GM12878 (cell line): Measurements from ENCODE around the gene HOXB3. TPM values are rescaled to one million over a fixed set of nuclear protein-coding genes. Genes with fewer than 3 reads are reported as not detected.
A peak's percentile ranks its signal among the peaks of the same experiment; 100 is the strongest.

Experiments
- ATAC-seq: fragments of 200-7000 bp; cut with Tn5 transposase; 3 replicates; pipeline ENCODE4 v1.9.1; 2020; ENCODE audit warnings: mild to moderate bottlenecking, moderate library complexity
- BruUV-seq: library from RNA; stranded (reverse); fragments of 400-500 nt; replicated peaks from 2 replicates; lab custom pipeline; 2021; lab: Mats Ljungman, UMichigan
- CTCF ChIA-PET: fragments of 300-600 bp; sonication (Branson Sonifier 250); formaldehyde crosslinking; extraction: SDS; loops from one replicate; lab custom pipeline; 2021; ENCODE audit warnings: inconsistent platforms; lab: Yijun Ruan, JAX
- POLR2A ChIA-PET: fragments of 350-600 bp; formaldehyde crosslinking; extraction: SDS; loops from one replicate; lab custom pipeline; 2021; ENCODE audit warnings: inconsistent platforms; lab: Charles Lee
- RAD21 ChIA-PET: fragments of 300-600 bp; sonication (Branson Sonifier 250); formaldehyde crosslinking; loops from one replicate; lab custom pipeline; 2023; ENCODE audit warnings: antibody characterized with exemption; ENCODE audit not compliant: unreplicated experiment; lab: Charles Lee
- SMC1A ChIA-PET: fragments of 300-600 bp; sonication (Branson Sonifier 250); formaldehyde crosslinking; loops from one replicate; lab custom pipeline; 2023; ENCODE audit not compliant: unreplicated experiment, uncharacterized antibody; lab: Charles Lee
- DNase-seq: peaks from one replicate; pipeline ENCODE4 v3.0.0-alpha.2; 2011; ENCODE audit warnings: low read depth, low spot score
- FAIRE-seq: peaks from 3 replicates; lab custom pipeline; 2011; peaks lifted over from hg19 to GRCh38; lab: Jason Lieb, UNC
- H2AFZ ChIP-seq: 2 replicates; pipeline ENCODE4 v1.6.0; 2011; ENCODE audit warnings: low read depth, low read length, control low read depth; ENCODE audit not compliant: control insufficient read depth
- H3K27ac ChIP-seq: 2 replicates; pipeline ENCODE4 v1.5.1; 2011; ENCODE audit warnings: control low read depth; ENCODE audit not compliant: control insufficient read depth, insufficient read depth
- H3K27me3 ChIP-seq, 2 experiments: replicated peaks in 1 of 2; 2 replicates each; pipeline versions ENCODE4 v1.6.0 to v1.6.1; 2011; ENCODE audit warnings: low read length in 1 of 2; ENCODE audit not compliant: control insufficient read depth in 2 of 2, insufficient read depth in 2 of 2
- H3K36me3 ChIP-seq, 2 experiments: 2 replicates each; pipeline ENCODE4 v1.5.1; 2011; ENCODE audit warnings: low read length in 1 of 2; ENCODE audit not compliant: control insufficient read depth in 2 of 2, insufficient read depth in 2 of 2
- H3K4me1 ChIP-seq: 2 replicates; pipeline ENCODE4 v1.6.1; 2011; ENCODE audit warnings: mild to moderate bottlenecking, low read length, moderate library complexity, mixed read lengths; ENCODE audit not compliant: control insufficient read depth, insufficient read depth
- H3K4me2 ChIP-seq: 2 replicates; pipeline ENCODE4 v1.6.0; 2011; ENCODE audit warnings: control low read depth; ENCODE audit not compliant: control insufficient read depth, insufficient read depth
- H3K4me3 ChIP-seq: fragments of 200-600 bp; sonication (generic); 2 replicates; pipeline ENCODE4 v1.5.1; 2016
- H3K79me2 ChIP-seq: 2 replicates; pipeline ENCODE4 v1.6.0; 2011; ENCODE audit warnings: low read length; ENCODE audit not compliant: control insufficient read depth, insufficient read depth
- H3K9ac ChIP-seq: 2 replicates; pipeline ENCODE4 v1.8.0; 2011; ENCODE audit warnings: low read length, control low read depth, mixed read lengths; ENCODE audit not compliant: control insufficient read depth, insufficient read depth
- H3K9me3 ChIP-seq: replicated peaks from 3 replicates; pipeline ENCODE4 v1.5.1; 2011; ENCODE audit warnings: mild to moderate bottlenecking, low read length; ENCODE audit not compliant: control insufficient read depth, insufficient read depth
- H4K20me1 ChIP-seq: 2 replicates; pipeline ENCODE4 v1.6.0; 2011; ENCODE audit not compliant: control insufficient read depth, insufficient read depth
- ATF3 ChIP-seq: IDR thresholded peaks from 2 replicates; pipeline ENCODE4 v1.6.1; 2011; ENCODE audit warnings: low read depth, mild to moderate bottlenecking, low read length, moderate library complexity, borderline replicate concordance; ENCODE audit errors: extremely low read depth
- FOS ChIP-seq: IDR thresholded peaks from 3 replicates; pipeline ENCODE4 v1.6.1; 2011; ENCODE audit warnings: borderline replicate concordance; ENCODE audit not compliant: insufficient read length; ENCODE audit errors: extremely low read depth
- FOXK2 ChIP-seq: fragments of 450-650 bp; IDR thresholded peaks from 2 replicates; pipeline ENCODE4 v1.6.1; 2017; ENCODE audit warnings: mild to moderate bottlenecking, moderate library complexity
- MLLT1 ChIP-seq: fragments of 450-650 bp; IDR thresholded peaks from 2 replicates; pipeline ENCODE4 v1.6.1; 2016; ENCODE audit warnings: mild to moderate bottlenecking
- POLR2AphosphoS2 ChIP-seq: IDR thresholded peaks from 2 replicates; pipeline ENCODE4 v1.6.1; 2011; ENCODE audit warnings: low read depth, mild to moderate bottlenecking, low read length, improper control_type of control experiment, moderate library complexity
- REST ChIP-seq: IDR thresholded peaks from 2 replicates; pipeline ENCODE4 v1.6.1; 2012; ENCODE audit warnings: mild to moderate bottlenecking, low read depth, low read length
- ZBED1 ChIP-seq: IDR thresholded peaks from 2 replicates; pipeline ENCODE4 v1.6.1; 2016; ENCODE audit warnings: borderline replicate concordance
- WGBS: methylation state at CpG from one replicate; pipeline ENCODE4 v1.1.6; 2016; ENCODE audit warnings: low lambda C conversion rate; ENCODE audit not compliant: insufficient replicate concordance, insufficient coverage; ENCODE audit errors: missing lambda C conversion rate; 5-methylcytosine and 5-hydroxymethylcytosine counted together
- in situ Hi-C: fragments of 300-500 bp; cut with MboI; formaldehyde crosslinking; loops from 9 replicates; pipeline ENCODE4 v1.14.3; 2018; ENCODE audit warnings: mixed read lengths
- intact Hi-C: fragments of 100-400 bp; cut with micrococcal nuclease; formaldehyde crosslinking; loops from one replicate; pipeline ENCODE4 v1.14.2; 2022; ENCODE audit not compliant: unreplicated experiment
- polyA plus RNA-seq, 11 experiments: library from polyadenylated mRNA; depleted of rRNA in 4 of 11; unstranded in 6 of 11; stranded (reverse) in 5 of 11; fragments of >200 nt; fragmentation: Nextera tagmentation in 4 of 11; fragmentation: Illumina TruSeq in 1 of 11; extraction: Ambion mirVana in 4 of 11; extraction: Trizol in 1 of 11; gene quantifications; 1 replicate in 1 of 11; 2 replicates in 10 of 11; pipeline versions ENCODE4 v1.2.1 to v1.2.3, GENCODE V29; 2011 to 2016; ENCODE audit warnings: inconsistent platforms in 2 of 11, missing spikeins in 2 of 11, low read depth in 1 of 11
- total RNA-seq, 4 experiments: library from RNA; depleted of rRNA in 3 of 4; stranded (reverse); fragments of >200 nt in 3 of 4; fragmentation: Illumina TruSeq in 1 of 4; extraction: Trizol in 1 of 4; gene quantifications; 2 replicates each; pipeline versions ENCODE4 v1.2.1 to v1.2.3, GENCODE V29; 2013 to 2021
- TF ChIP-seq, protein P1 (sequence below): IDR thresholded peaks from 2 replicates; pipeline ENCODE4 v1.6.1; 2012; ENCODE audit warnings: low read depth, low read length, improper control_type of control experiment
- TF ChIP-seq, protein P2 (sequence below): fragments of 450-650 bp; IDR thresholded peaks from 2 replicates; pipeline ENCODE4 v1.6.1; 2017; ENCODE audit warnings: mild to moderate bottlenecking, moderate library complexity

The HOXB3 gene
- total and polyA plus RNA-seq, 10 of the 15 experiments (the other 5 are each of a cell fraction or from before 2014, with no cell fraction given), result 0.19 to 7.7 (median 2.9) TPM

DNA sequence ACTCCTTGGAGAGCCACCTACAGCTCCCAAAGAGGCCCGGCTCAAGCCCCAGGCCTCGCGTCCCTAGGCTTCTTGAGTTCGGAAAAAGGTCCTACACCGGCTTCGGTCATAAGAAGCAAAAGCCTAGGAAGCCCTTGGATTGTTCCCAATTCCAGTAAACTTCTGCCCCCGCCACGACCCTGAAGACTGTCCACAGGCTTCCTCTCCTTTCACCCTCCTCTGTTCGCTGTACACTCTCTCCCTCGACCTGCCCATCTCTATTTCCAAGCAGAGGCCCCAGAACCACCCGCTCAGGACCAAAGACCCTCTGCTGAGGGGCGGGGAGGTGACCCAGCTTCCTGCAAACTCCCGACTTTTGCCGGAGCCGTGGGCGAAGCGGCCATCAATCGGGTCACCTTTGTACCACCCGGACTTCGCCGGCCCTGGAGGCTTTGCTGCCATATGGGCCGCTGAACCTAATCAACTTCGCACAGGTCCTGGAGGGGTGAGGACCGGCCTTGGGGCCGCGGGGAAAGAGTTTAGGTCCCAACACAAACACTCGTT lies 47.9 kb downstream of the HOXB3 start:
- Histone ChIP-seq H4K20me1 (no peaks in the 10 kb centered on the region), H3K27ac (peak overlapping the region; percentile 49), H3K4me3 (peak overlapping the region; percentile 81), H3K36me3 (no peaks in the 10 kb centered on the region), H3K4me2 (peak overlapping the region; percentile 40), H3K9ac (peak overlapping the region; percentile 77), H3K27me3 (peaks cover 0 to 4% of the 10 kb centered on the region in 2 experiments; a peak in 1 of 4 replicates), H3K79me2 (peaks cover 12% of the 10 kb centered on the region), H3K4me1 (peaks cover 7% of the 10 kb centered on the region), H3K9me3 (no peaks in the 10 kb centered on the region), H2AFZ (peak overlapping the region; percentile 60)
- ATAC-seq (peak; percentile 46), FAIRE-seq (no peak), DNase-seq (no peak)
- WGBS, result 34% methylated on average over 27 of the region's 27 CpGs
- ChIA-PET RAD21 (interaction anchor here (0.7 to 3.3 kb wide), 5 partner anchors 31 to 195 kb away, joined by 3 to 18 read pairs (median 4); no protein-coding TSS in a partner anchor), POLR2A (interaction anchor here (0.9 to 2.0 kb wide), 5 partner anchors 29 to 180 kb away, joined by 3 to 9 read pairs (median 4); no protein-coding TSS in a partner anchor), SMC1A (interaction anchor here (1.0 to 2.8 kb wide), 9 partner anchors 8 to 207 kb away, joined by 3 to 13 read pairs (median 3); no protein-coding TSS in a partner anchor), CTCF (interaction anchor here (0.6 to 2.8 kb wide), 3 partner anchors 17 to 280 kb away, joined by 3 to 12 read pairs (median 4); no protein-coding TSS in a partner anchor)
- BruUV-seq, result no TSS peak
- intact Hi-C loops, result loop anchor here (2.0 to 5.0 kb wide), 2 partner anchors 31 to 50 kb away; no protein-coding TSS in a partner anchor
- in situ Hi-C loops, result no loop called here
- TF ChIP-seq FOS (no peak), ZBED1 (no peak), REST (no peak), ATF3 (no peak), POLR2AphosphoS2 (peak; percentile 13; the same call in 1 of the 2 replicates), FOXK2 (no peak), MLLT1 (peak; percentile 98)
- TF ChIP-seq, protein P1, sequence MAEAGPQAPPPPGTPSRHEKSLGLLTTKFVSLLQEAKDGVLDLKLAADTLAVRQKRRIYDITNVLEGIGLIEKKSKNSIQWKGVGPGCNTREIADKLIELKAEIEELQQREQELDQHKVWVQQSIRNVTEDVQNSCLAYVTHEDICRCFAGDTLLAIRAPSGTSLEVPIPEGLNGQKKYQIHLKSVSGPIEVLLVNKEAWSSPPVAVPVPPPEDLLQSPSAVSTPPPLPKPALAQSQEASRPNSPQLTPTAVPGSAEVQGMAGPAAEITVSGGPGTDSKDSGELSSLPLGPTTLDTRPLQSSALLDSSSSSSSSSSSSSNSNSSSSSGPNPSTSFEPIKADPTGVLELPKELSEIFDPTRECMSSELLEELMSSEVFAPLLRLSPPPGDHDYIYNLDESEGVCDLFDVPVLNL, result no peak
- TF ChIP-seq, protein P2, sequence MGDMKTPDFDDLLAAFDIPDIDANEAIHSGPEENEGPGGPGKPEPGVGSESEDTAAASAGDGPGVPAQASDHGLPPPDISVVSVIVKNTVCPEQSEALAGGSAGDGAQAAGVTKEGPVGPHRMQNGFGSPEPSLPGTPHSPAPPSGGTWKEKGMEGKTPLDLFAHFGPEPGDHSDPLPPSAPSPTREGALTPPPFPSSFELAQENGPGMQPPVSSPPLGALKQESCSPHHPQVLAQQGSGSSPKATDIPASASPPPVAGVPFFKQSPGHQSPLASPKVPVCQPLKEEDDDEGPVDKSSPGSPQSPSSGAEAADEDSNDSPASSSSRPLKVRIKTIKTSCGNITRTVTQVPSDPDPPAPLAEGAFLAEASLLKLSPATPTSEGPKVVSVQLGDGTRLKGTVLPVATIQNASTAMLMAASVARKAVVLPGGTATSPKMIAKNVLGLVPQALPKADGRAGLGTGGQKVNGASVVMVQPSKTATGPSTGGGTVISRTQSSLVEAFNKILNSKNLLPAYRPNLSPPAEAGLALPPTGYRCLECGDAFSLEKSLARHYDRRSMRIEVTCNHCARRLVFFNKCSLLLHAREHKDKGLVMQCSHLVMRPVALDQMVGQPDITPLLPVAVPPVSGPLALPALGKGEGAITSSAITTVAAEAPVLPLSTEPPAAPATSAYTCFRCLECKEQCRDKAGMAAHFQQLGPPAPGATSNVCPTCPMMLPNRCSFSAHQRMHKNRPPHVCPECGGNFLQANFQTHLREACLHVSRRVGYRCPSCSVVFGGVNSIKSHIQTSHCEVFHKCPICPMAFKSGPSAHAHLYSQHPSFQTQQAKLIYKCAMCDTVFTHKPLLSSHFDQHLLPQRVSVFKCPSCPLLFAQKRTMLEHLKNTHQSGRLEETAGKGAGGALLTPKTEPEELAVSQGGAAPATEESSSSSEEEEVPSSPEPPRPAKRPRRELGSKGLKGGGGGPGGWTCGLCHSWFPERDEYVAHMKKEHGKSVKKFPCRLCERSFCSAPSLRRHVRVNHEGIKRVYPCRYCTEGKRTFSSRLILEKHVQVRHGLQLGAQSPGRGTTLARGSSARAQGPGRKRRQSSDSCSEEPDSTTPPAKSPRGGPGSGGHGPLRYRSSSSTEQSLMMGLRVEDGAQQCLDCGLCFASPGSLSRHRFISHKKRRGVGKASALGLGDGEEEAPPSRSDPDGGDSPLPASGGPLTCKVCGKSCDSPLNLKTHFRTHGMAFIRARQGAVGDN, result peak; percentile 65
